Measurements from ENCODE around the gene GLT1D1.

- TF ChIP-seq POLR2AphosphoS5 (IDR thresholded peaks at IDR 0.05; ENCODE audit: low read depth, low read length) (no peak), REST (IDR thresholded peaks at IDR 0.05; ENCODE audit: insufficient read depth in 1 of 2, low read depth in 2 of 2, low read length in 2 of 2) (no peak), TAF1 (IDR thresholded peaks at IDR 0.05; ENCODE audit: borderline replicate concordance, insufficient read depth, low read length) (no peak), SIN3A (IDR thresholded peaks at IDR 0.05; ENCODE audit: borderline replicate concordance, insufficient read depth, low read length) (no peak)
Measured at GRCh38 chr12:128982933-128983332, 129.7 kb downstream of the GLT1D1 start.

All from PFSK-1 (cell line).